Activated T-cell treated with anti-CD3 and anti-CD28 coated beads, Interleukin-2, amount 50 U/mL, for 72 hours (primary cell): ENCODE data around the gene MSL3B.
A peak's percentile ranks its signal among the peaks of the same experiment; 100 is the strongest.
"Not testable (repeated sequence)": the region's sequence is repeated elsewhere in the genome, so short reads cannot be mapped to it uniquely, and the experiment has no call there.

Experiments used
- ATAC-seq, 2 donors: fragments of 150-1000 bp; cut with Tn5 transposase; replicated peaks in 1 of 2; 2 replicates each; pipeline ENCODE4 v1.10.0; 2021; ENCODE audit warnings: moderate library complexity in 2 of 2, mild to moderate bottlenecking in 1 of 2
- DNase-seq, 2 donors: peaks; one replicate each; pipeline ENCODE4 v3.0.0; 2021 to 2022; ENCODE audit warnings: mixed read lengths in 1 of 2
- H3K27ac Mint-ChIP-seq: one replicate; pipeline ENCODE4 v1.8.0; 2022; ENCODE audit warnings: mild to moderate bottlenecking, moderate library complexity, mixed read lengths
- H3K27me3 Mint-ChIP-seq: one replicate; pipeline ENCODE4 v1.8.0; 2022; ENCODE audit warnings: low read depth, mixed read lengths
- H3K36me3 Mint-ChIP-seq, 2 donors: one replicate each; pipeline ENCODE4 v1.8.0; 2022; ENCODE audit warnings: mixed read lengths in 2 of 2, mild to moderate bottlenecking in 1 of 2; ENCODE audit not compliant: insufficient read depth in 2 of 2
- H3K4me1 Mint-ChIP-seq: one replicate; pipeline ENCODE4 v1.8.0; 2022; ENCODE audit warnings: low read depth, mixed read lengths
- H3K4me3 Mint-ChIP-seq, 2 donors: one replicate each; pipeline ENCODE4 v1.8.0; 2022; ENCODE audit warnings: mild to moderate bottlenecking in 2 of 2, mixed read lengths in 2 of 2, moderate library complexity in 2 of 2
- H3K9me3 Mint-ChIP-seq, 2 donors: one replicate each; pipeline ENCODE4 v1.8.0; 2022; ENCODE audit warnings: mixed read lengths in 2 of 2

The MSL3B gene

DNA sequence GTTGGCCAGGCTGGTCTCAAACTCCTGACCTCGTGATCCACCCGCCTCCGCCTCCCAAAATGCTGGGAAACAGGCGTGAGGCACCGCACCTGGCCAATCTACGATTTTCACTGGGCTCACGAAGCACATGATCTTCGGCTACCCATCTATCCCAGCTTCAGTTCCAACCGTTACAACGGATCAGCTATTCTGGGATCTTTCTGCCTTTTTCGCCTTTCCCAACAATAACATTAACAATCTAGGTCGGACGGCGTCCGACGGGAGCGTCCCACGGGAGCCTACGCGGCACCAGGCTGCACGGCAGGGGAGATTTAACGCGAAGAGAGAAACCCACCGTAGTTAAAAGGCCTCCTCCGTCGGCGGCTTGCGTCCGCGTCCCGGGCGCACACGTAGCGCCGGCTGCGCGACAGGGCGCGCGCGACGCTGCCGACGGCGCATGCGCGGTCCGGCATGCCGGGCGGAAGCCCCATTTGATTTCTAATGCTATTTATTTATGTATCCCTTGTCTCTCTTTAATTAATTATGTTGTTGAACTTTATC is at the start of gene MSL3B:
Gene MSL3B, minus strand, starts transcription at position 394 of the 540 bp plus-strand sequence.
- Mint-ChIP-seq H3K27me3 (peaks cover 7% of the 10 kb centered on the region), H3K27ac (peak within 1 kb of the TSS; percentile 96), H3K9me3 (peaks cover 6% of the 10 kb centered on the region in 2 donors), H3K4me1 (peaks cover 21% of the 10 kb centered on the region), H3K4me3 (peak within 1 kb of the TSS; percentile 90 to 92), H3K36me3 (peaks cover 8 to 19% of the 10 kb centered on the region in 2 donors)
- DNase-seq (peak; percentile 61 to 73), ATAC-seq (peak; percentile 83 to 84)

DNA sequence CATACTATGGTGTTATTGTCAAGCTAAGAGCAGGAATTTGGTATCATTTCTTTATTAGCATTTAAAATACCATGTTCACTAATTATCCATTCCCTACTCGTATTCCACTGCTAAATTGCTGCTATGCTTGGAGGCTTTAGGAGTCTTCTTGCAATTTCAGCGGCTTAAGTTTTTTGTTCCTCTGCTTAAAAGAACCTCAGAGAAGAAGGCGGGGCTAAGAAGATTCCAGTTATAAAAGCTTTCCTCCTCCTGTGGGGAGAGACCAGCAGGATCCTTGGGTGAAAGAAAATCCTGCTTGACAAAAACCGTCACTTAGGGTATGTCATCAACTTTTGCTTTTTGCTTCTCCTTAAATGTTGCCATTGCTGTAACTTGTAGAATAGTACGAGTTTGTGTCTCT is 48.9 kb upstream of the MSL3B start, which contains the start of gene TRPM8:
Gene TRPM8, plus strand, starts transcription at position 258 of the 400 bp plus-strand sequence. CDS start 9,165 bp downstream, outside the sequence.
- DNase-seq, result no peak
- Mint-ChIP-seq H3K27ac (no peak within 1 kb of the TSS), H3K27me3 (peaks cover 52% of the 10 kb centered on the region), H3K4me3 (no peak within 1 kb of the TSS), H3K9me3 (no peaks in the 10 kb centered on the region), H3K4me1 (peaks cover 10% of the 10 kb centered on the region), H3K36me3 (no peaks in the 10 kb centered on the region)
- no peak for ATAC-seq

DNA sequence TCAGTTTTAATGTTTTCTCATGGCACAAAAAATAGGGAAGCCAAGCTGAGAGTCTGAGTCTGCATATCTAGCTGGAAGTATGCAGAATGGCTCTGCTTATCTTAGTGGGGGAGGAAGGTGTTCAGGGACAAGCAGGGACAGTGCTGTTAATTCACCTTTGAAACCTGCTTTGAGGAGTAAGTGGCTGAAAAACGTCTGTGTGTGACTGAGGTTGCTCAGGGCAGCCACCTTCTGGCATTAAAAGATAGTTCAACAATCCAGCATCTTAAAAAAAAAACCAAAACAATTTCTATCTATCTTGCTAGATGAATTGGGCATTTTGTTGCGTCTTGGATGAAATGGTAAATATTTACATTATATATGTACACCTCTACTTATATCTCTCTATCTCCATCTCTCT is 46.9 kb upstream of the MSL3B start:
- peaks cover 53% of the 10 kb centered on the region for H3K27me3 Mint-ChIP-seq
- no peak for DNase-seq
- no peak for ATAC-seq

DNA sequence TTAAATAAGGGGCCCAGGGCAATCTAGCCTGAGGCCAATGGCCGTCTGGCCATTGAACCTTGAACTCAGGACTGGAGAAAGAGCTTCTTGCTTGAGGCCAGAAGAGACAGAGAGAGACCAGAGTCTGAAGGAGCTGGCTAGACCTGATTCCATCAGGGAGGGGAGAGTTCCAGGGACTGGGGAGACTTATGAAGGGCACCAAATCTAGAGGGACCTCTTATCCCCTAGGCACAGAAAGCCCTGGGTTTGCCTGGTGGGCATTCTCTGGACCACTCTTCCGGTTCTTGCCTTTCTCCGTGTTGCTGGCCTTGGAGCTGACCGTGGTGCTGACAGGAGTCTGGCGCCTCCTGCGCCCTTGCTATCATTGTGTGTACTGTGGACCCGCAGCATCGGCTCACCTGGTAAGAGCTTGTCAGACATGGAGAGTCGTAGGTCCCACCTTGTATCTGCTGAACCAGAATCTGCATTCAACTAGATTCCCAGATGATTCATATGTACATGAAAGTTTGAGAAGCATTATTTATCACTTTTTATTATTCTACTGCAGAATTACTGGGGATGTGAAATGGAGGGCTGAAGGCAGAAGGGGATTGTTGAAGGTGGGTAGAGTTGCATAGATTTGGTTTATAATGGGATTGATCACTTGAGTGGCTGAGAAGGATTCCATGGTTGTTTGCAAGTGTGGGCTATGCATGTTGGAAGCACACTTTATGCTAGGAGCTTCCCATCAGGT is 44.7 kb upstream of the MSL3B start:
- Mint-ChIP-seq H3K27ac (no peak overlapping the region), H3K4me1 (no peaks in the 10 kb centered on the region), H3K9me3 (no peaks in the 10 kb centered on the region), H3K27me3 (peaks cover 42% of the 10 kb centered on the region), H3K36me3 (no peaks in the 10 kb centered on the region), H3K4me3 (no peak overlapping the region)
- DNase-seq (peak; percentile 8 to 11), ATAC-seq (no peak)

More for the DNA sequence above, 46.9 kb upstream of the MSL3B start:
- Mint-ChIP-seq H3K36me3 (no peaks in the 10 kb centered on the region), H3K4me3 (no peak overlapping the region), H3K9me3 (no peaks in the 10 kb centered on the region), H3K4me1 (peaks cover 6% of the 10 kb centered on the region), H3K27ac (no peak overlapping the region)

DNA sequence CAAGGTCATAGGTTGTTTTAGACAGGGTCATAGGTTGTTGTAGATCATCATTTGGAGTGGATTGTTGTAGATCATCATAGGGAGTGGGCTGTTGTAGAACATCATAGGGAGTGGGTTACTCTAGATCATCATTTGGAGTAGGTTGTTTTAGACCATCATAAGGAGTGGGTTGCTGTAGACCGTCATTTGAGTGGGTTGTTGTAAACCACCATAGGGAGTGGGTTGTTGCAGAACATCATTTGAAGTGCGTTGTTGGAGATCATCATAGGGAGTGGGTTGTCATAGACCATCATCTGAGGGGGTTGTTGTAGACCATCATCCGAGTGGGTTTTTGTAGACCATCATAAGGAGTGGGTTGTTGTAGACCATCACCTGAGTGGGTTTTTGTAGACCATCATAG is 39.4 kb upstream of the MSL3B start:
- no peak for DNase-seq
- no peak overlapping the region for H3K4me3 Mint-ChIP-seq
- ATAC-seq, result no peak
- peaks cover 0 to 1% of the 10 kb centered on the region in 2 donors for H3K36me3 Mint-ChIP-seq
- no peaks in the 10 kb centered on the region for H3K4me1 Mint-ChIP-seq
- H3K9me3 Mint-ChIP-seq, result peaks cover 0 to 4% of the 10 kb centered on the region in 2 donors
- H3K27ac Mint-ChIP-seq, result no peak overlapping the region
- peaks cover 14% of the 10 kb centered on the region for H3K27me3 Mint-ChIP-seq

DNA sequence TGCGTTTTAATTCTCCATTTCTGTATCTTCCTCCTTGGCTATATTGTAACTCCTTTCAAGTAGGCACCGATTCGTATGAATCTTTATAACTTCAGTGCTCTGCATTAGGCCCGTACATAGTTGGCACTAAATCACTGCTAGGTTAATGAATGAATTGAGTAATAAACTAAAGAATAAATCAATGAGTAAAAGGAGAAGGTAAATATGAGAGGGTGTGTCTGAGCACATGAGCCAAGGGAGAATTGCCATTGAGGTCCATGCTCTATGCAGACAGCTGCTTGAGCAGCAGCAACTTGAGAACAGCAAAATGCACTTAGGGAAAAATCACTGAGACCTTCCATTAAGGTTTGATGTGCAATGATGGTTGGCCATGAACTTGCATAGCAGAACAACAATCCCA is 37.8 kb upstream of the MSL3B start:
- DNase-seq (no peak), ATAC-seq (no peak)
- Mint-ChIP-seq H3K27me3 (peaks cover 8% of the 10 kb centered on the region), H3K4me1 (no peaks in the 10 kb centered on the region), H3K4me3 (no peak overlapping the region), H3K9me3 (peaks cover 0 to 4% of the 10 kb centered on the region in 2 donors), H3K36me3 (peaks cover 0 to 1% of the 10 kb centered on the region in 2 donors), H3K27ac (no peak overlapping the region)

DNA sequence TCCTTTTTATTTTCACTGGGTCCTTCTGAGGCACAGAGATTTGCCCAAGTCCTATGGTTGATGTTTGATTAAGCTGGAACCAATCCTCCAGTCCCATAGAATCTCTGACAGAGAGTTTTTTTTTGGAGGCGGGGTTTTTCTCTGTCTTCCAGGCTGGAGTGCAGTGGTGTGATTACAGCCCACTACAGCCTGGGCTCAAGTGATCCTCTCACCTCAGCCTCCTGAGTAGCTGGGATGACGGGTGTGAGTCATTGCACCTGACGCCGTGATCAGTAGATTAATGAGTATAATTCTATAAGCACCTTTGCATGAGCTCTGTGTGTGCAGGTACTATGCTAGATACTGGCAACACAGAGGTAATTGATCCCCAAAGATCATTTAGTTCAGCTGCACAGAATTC is 33.7 kb upstream of the MSL3B start:
- H3K4me3 Mint-ChIP-seq, result no peak overlapping the region
- DNase-seq (no peak), ATAC-seq (no peak)
- no peak overlapping the region for H3K27ac Mint-ChIP-seq
- H3K9me3 Mint-ChIP-seq, result no peaks in the 10 kb centered on the region
- H3K27me3 Mint-ChIP-seq, result peaks cover 8% of the 10 kb centered on the region
- peaks cover 9% of the 10 kb centered on the region for H3K4me1 Mint-ChIP-seq
- H3K36me3 Mint-ChIP-seq, result peaks cover 0 to 2% of the 10 kb centered on the region in 2 donors

DNA sequence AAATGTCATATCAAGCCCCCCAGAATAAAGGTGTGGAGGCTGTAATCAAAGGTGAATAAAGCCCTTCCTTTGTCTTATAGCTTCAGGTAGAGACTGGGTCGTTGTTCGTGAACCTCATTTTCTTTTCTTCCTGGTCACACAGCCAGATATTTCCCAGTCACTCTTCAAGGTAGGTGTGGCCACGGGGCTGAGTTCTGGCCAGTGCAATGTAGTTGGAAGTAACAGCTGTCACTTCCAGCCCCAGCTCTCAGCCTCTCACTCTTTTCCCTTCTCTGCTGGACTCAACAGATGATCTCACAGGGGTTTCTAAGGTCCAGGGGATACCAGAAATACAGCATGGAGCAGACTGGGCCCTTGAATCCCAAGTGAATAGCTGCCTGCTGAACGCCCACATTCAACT is 33.2 kb upstream of the MSL3B start:
- ATAC-seq, result no peak
- Mint-ChIP-seq H3K36me3 (peaks cover 0 to 2% of the 10 kb centered on the region in 2 donors), H3K4me3 (no peak overlapping the region), H3K9me3 (no peaks in the 10 kb centered on the region), H3K4me1 (peaks cover 9% of the 10 kb centered on the region), H3K27ac (no peak overlapping the region), H3K27me3 (peaks cover 5% of the 10 kb centered on the region)
- no peak for DNase-seq

DNA sequence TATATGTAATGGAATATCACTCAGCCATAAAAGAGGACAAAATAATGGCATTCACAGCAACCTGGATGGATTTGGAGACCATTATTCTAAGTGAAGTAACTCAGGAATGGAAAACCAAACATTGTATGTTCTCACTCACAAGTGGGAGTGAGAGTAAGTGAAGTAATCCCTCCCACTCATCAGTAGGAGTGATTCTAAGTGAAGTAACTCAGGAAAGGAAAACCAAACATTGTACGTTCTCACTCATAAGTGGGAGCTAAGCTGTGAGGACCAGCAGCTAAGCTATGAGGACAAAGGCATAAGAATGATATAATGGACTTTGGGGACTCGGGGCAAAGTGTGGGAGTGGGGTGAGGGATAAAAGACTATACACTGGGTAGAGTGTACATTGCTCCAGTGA is 28.1 kb upstream of the MSL3B start:
- not testable (repeated sequence) for DNase-seq, H3K36me3 Mint-ChIP-seq, H3K9me3 Mint-ChIP-seq, H3K27me3 Mint-ChIP-seq, H3K4me3 Mint-ChIP-seq, ATAC-seq, H3K4me1 Mint-ChIP-seq, H3K27ac Mint-ChIP-seq

DNA sequence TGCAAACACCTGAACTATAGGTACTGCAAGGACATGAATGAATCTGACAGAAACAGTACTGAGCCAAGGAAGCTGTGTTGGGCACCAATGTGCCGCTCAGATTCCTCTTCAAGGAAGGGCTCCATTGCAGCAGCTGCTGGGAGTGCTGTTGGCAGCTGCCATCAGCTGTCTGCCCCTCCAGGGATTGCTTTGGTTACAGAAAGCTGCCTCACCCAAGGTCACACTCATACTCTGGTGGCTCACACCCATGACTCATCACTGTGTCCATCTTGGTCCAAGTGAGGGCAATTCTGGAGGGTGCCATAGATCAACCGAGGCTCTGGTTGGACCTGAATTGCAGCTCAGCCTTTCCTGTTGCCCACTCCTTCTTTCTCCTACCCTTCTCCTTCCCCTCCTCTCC is 24.6 kb upstream of the MSL3B start:
- Mint-ChIP-seq H3K4me3 (no peak overlapping the region), H3K4me1 (no peaks in the 10 kb centered on the region), H3K9me3 (no peaks in the 10 kb centered on the region), H3K27me3 (peaks cover 14% of the 10 kb centered on the region), H3K27ac (no peak overlapping the region), H3K36me3 (no peaks in the 10 kb centered on the region)
- DNase-seq (no peak), ATAC-seq (no peak)

DNA sequence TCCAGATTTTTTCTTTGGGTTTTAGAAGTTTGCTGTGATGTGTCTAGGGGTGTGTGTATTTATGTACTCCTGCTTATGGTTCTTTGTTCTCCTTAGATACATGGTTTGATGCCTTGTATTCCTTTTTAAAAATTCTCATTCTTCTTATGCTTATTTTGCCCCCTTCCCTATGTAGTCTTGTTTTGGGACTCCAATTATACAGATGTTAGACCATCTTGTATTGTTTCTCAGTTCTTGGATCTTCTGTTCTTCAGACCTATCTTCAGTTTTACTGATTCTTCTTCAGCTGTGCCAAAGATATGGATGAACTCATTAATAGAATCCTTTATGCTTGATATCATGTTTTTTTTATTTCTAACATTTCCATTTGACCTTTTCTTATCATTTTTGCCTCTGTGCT is 14.2 kb upstream of the MSL3B start:
- no peak overlapping the region for H3K4me3 Mint-ChIP-seq
- ATAC-seq (no peak), DNase-seq (no peak)
- H3K9me3 Mint-ChIP-seq, result peaks cover 10 to 17% of the 10 kb centered on the region in 2 donors
- H3K36me3 Mint-ChIP-seq, result peaks cover 10 to 19% of the 10 kb centered on the region in 2 donors
- H3K27me3 Mint-ChIP-seq, result peaks cover 21% of the 10 kb centered on the region
- H3K27ac Mint-ChIP-seq, result no peak overlapping the region
- H3K4me1 Mint-ChIP-seq, result no peaks in the 10 kb centered on the region

DNA sequence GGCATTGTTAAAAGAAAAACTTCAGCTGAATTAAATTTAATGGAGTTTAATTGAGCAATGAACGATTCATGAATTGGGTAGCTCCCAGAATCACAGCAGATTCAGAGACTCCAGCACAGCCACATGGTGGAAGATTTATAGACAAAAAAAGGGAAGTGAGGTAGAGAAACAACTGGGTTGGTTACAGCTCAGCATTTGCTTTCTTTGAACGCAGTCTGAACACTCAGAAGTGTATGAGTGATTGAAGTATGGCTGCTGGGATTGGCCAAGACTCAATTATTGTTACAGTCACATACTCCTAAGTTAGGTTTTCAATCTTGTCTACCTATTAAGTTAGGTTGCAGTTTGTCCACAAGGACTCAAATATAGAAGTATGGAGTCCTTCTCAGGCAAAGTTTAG is 3.9 kb upstream of the MSL3B start:
- not testable (repeated sequence) for H3K9me3 Mint-ChIP-seq, H3K4me3 Mint-ChIP-seq, DNase-seq, H3K27me3 Mint-ChIP-seq, ATAC-seq
- H3K27ac Mint-ChIP-seq, result peak overlapping the region; percentile 44
- H3K36me3 Mint-ChIP-seq, result peaks cover 6 to 15% of the 10 kb centered on the region in 2 donors
- peaks cover 12% of the 10 kb centered on the region for H3K4me1 Mint-ChIP-seq

DNA sequence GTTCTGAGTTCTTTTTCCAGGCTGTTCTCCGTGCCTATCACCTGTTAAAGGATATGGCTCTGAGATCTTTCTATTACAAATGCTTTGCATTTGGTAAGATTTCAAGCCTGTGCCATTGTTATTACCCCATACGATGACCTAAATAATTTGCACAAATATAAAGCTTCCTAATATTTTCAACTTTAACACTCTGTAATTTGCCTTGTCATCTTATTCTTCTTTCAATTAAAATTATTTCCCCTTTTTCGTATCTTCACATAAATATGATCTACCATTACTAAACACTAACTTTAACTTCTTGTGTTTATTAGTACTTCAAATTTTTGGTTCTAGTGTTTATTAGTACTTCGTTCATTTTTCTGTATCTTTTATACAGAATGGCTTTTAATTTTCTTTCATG is 3.2 kb upstream of the MSL3B start:
- Mint-ChIP-seq H3K4me1 (peaks cover 16% of the 10 kb centered on the region), H3K36me3 (peaks cover 6 to 19% of the 10 kb centered on the region in 2 donors), H3K4me3 (no peak overlapping the region), H3K9me3 (peaks cover 6% of the 10 kb centered on the region in 2 donors), H3K27ac (no peak overlapping the region), H3K27me3 (peaks cover 7% of the 10 kb centered on the region)
- DNase-seq (no peak), ATAC-seq (no peak)
